ENCODE data around the gene MYO5A.
A peak's percentile ranks its signal among the peaks of the same experiment; 100 is the strongest.

Gene MYO5A

DNA sequence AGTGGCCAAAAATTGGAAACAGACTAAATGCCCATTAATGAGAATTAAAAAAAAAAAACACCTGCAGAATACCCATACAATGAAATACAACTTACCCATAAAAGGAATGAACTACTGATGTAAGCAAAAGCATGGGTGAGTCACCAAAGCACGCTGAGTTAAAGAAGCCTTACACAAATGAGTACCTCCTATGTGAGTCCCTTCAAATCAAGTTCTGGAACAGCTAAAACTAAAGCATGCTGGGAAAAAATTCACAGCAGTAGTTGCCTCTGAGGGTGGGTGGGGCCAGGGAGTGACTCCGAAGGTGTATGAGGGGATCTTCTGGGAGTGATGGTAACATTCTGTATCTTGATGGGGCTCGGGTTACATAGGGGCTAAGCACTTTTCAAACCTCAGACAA lies 244.5 kb downstream of the MYO5A start:
- DNase-seq, result no peak

DNA sequence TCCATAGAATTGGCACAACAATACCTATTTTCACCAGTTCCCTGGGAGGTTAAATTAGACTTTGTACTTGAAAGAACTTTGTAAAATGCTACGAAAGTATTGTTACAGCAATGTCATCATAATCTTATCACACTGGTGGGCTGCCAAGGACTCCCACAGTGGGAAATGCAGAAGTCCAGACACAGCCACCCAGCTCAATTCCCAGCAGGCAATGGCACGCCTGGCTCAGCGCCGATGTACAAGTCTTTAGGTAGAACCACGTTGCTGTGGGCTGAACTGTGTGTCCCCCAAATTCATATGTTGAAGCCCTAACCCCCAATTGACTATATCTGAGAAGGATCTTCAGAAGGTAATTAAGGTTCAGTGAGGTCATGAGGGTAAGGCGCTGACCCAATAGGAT lies 245.4 kb downstream of the MYO5A start:
- DNase-seq, result no peak

GRCh38 chr15:52282418-52282817 lies 246.3 kb downstream of the MYO5A start:
- no peak for DNase-seq

GRCh38 chr15:52281085-52282035 lies 247.3 kb downstream of the MYO5A start:
- DNase-seq, result no peak

DNA sequence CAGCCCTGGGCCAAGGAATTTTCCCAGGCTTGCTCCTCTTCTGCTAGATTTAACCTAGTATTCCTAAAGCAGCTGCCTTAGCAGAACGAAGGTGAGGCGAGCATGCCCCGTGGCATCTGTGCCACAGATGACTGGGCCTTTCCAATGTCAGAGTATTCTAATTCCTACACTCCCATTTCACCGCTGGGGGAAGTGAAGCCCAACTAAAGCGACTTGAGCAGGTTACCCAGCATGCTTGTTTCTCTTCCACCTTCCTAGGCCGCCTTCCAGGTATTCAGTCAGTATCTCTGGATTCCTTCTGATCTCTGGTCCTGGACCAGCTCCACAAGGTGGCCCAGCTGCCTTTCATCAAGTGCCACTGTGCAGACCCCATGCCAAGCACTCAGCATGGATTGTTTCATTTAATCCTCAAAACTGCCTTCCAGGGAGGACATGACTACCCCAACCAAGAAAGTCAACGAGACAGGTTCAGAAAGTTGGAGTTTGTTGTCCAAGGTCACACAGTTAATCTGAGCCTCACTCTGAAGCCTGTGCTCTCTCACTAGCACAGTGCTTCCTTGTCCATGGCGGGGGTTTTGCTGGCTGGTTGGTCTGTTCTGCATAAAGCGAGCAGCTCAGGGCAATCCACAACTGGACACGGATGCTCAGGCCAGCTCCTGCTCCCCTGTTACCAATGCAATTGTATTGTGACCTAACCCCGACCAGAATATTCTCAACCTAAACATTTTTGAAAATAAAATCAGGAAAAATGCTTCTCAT lies 248.2 kb downstream of the MYO5A start:
- no peak for DNase-seq

- no peak for DNase-seq
Measured at GRCh38 chr15:52278636-52279367, 249.9 kb downstream of the MYO5A start.

DNA sequence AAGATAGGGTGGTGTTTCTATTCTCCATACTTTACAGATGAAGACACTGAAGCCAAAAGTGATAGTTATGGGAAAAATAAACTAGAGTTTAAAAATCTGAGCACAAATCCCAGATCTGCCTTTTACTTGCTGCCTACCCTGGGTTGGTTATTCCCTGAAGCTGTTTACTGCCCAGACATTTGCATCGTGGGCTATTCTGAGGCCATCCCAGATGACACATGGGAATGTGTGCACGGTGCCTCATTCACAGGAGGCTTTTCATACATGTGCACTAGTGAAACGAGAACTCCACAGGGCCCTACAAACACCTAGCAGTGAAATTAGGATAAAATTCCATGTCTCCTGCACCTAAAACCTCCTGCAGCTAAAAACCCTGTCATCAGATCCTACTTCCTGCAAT lies 250.5 kb downstream of the MYO5A start:
- no peak for DNase-seq

DNA sequence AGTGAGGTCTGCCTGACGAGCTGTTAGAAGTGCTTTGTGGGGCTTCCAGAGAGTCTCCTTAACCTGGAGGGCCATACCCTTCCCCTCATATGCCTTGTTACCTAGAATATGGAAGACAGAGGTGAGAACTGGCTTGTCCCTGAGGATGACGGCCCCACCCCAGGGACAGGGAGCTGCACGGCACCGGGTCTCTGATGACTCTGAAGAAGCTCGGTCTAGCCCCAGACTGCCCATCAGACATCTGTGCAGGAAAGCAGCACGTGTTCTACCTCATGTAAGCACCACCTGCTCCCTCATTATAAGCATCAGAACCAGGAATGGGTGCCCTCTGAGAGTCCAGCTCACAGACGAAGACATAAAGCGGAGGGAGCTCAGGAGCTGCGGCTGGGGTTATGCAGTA lies 251.1 kb downstream of the MYO5A start:
- no peak for DNase-seq

- no peak for DNase-seq
Measured at GRCh38 chr15:52276256-52276770, 252.4 kb downstream of the MYO5A start.

GRCh38 chr15:52263563-52264282 lies 265.0 kb downstream of the MYO5A start:
- no peak for DNase-seq

DNA sequence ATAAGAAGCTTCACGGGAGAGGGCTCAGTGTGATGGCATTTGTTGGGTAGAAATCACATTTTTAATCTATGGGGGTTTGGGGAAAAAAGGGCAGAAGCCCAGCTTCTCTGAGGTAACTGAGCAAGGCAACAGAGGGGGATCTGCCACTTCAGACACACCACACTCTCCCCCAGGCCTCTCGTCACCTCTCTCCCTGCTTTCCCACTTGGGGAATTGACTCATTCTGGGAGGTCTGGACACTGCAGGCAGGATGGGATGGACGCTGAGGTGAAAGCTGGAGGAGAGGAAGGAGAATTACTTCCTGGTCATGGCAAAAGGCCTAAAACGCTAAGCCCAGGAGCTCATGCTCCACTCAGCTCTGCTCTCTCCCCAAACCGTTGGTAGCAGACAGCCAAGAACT lies 266.3 kb downstream of the MYO5A start:
- DNase-seq, result no peak

DNA sequence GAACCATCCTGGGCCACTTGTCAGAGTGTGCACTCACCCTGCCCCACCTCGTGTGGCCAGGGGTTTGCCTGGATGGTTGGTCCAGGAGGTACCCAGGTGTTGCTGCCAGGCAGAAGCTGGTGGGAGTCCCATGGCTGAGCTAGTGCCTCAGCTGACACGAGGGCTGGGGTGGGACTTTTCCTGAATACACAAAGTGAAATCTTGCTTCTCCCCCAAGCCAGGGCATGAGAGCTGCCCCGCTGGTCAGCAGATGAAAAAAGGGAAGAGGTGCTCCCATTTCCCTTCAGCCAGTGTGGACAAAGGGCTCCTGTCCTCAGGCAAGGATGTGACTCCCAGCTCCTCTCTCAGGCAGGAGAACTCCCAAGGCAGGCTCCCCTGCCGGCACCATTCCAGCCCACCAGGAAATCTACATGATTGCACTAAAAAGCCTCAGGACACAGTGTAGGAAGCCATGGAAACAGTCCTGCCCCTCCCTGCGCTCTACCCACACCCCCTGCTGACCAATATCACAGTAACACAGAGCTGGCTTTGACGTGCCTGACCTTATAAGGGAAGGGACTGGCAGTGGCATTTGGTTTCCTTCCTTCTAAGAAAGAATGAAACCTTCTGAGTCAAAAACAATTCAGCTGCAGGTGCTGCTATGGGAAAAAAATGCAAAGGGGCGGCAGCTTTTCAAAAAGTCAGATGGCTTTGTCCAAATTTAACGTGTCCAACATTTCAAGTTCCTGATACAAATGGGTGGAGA lies 267.0 kb downstream of the MYO5A start:
- DNase-seq, result no peak

DNA sequence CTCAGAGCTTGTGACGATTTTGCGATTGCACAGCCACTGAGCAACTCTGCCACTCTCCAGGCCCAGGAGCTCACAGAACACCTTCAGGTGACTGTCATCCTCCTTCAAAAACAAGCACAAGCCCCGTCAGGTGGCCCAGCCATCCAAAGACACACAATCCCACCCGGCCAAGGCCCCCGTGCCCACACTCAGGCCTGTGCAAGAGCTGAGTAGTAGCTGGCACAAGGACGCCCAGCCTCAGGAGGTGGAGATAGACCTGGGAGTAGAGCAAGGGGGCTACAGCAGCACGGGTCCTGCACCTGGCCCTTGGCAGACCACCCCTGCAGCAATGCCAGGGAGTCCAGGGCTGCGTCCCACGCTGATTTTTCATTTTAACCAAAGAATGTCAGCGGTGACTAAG lies 267.7 kb downstream of the MYO5A start:
- no peak for DNase-seq

DNA sequence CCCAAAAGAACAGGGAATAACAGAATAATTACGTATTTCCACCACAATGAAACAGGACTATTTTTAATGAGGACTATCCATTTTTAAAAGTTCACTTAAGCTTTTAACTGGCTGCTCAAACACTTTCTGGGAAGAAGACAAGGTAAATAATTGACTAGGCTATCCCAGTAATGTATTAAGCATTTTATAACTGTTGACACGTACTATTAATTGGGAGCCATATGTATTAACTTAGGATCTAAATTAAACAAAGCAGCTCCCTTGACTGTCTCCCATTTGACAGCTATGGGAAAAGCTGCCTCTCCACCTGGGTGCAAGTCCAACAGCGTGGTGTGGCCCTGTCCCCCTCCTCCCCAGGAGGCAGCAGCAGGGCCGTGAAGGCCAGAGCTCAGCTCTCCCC lies 269.2 kb downstream of the MYO5A start:
- no peak for DNase-seq

GRCh38 chr15:52258461-52258860 lies 270.2 kb downstream of the MYO5A start:
- DNase-seq, result no peak

- peak; percentile 61 for DNase-seq
Measured at GRCh38 chr15:52257734-52258062, 271.0 kb downstream of the MYO5A start.
